ENCODE measurements around the gene IGF2BP1.

GRCh38 chr17:49029801-49030200 lies 32.6 kb downstream of the IGF2BP1 start:
- no peak for TF ChIP-seq EZH2 (optimal IDR thresholded peaks at IDR 0.05; ENCODE audit: low read depth, low read length)
- TF ChIP-seq CTCF (IDR thresholded peaks at IDR 0.05; ENCODE audit: low read length), result no peak
